HepG2 (cell line): ENCODE results near the gene PPP4R4. TPM values are rescaled to one million over a fixed set of nuclear protein-coding genes. Genes with fewer than 3 reads are reported as not detected.
A peak's percentile ranks its signal among the peaks of the same experiment; 100 is the strongest.

Source experiments
- CHD2 ChIP-seq: IDR thresholded peaks from 2 replicates; pipeline ENCODE4 v1.6.1; 2011; ENCODE audit warnings: low read depth, low read length, improper control_type of control experiment
- GATA4 ChIP-seq: sonication (generic); IDR thresholded peaks from 2 replicates; pipeline ENCODE4 v1.6.1; 2016; ENCODE audit warnings: antibody characterized with exemption, low read depth, borderline replicate concordance
- IRX3 ChIP-seq: sonication (generic); formaldehyde crosslinking; IDR thresholded peaks from 2 replicates; pipeline ENCODE4 v1.8.1; 2023; ENCODE audit warnings: mild to moderate bottlenecking, low read depth, missing genetic modification reagents, borderline replicate concordance
- KDM1A ChIP-seq: IDR thresholded peaks from 2 replicates; pipeline ENCODE4 v1.6.1; 2016; ENCODE audit warnings: missing compliant biosample characterization
- MBNL3 ChIP-seq: fragments of 250-450 bp; sonication (Bioruptor Pico); conservative IDR thresholded peaks from 2 replicates; pipeline ENCODE4 v1.8.0; 2022; ENCODE audit warnings: mild to moderate bottlenecking, inconsistent platforms
- MIER3 ChIP-seq: IDR thresholded peaks from 2 replicates; pipeline ENCODE4 v1.6.1; 2016; ENCODE audit warnings: missing compliant biosample characterization, borderline replicate concordance
- MYC ChIP-seq: sonication (generic); formaldehyde crosslinking; IDR thresholded peaks from 2 replicates; pipeline ENCODE4 v1.9.0; 2021; ENCODE audit warnings: missing genetic modification reagents, borderline replicate concordance
- NBN ChIP-seq: fragments of 450-650 bp; conservative IDR thresholded peaks from 2 replicates; pipeline ENCODE4 v1.6.1; 2017
- NFIC ChIP-seq: IDR thresholded peaks from 2 replicates; pipeline ENCODE4 v1.6.1; 2012; ENCODE audit warnings: mild to moderate bottlenecking, low read length, inconsistent platforms
- SNAPC2 ChIP-seq: sonication (generic); formaldehyde crosslinking; IDR thresholded peaks from 2 replicates; pipeline ENCODE4 v1.8.1; 2022; ENCODE audit warnings: mild to moderate bottlenecking, missing genetic modification reagents
- SPEN ChIP-seq: sonication (generic); formaldehyde crosslinking; IDR thresholded peaks from 2 replicates; pipeline ENCODE4 v1.5.1; 2020; ENCODE audit warnings: low read depth, mild to moderate bottlenecking, missing genetic modification reagents
- ZBTB26 ChIP-seq: IDR thresholded peaks from 2 replicates; pipeline ENCODE4 v1.6.1; 2016; ENCODE audit warnings: missing compliant biosample characterization, missing genetic modification reagents, borderline replicate concordance
- ZBTB37 ChIP-seq: sonication (generic); formaldehyde crosslinking; IDR thresholded peaks from 2 replicates; pipeline ENCODE4 v1.4.0; 2020; ENCODE audit warnings: mild to moderate bottlenecking, missing genetic modification reagents
- ZMAT3 ChIP-seq: sonication (generic); formaldehyde crosslinking; conservative IDR thresholded peaks from 2 replicates; pipeline ENCODE4 v1.7.0; 2021; ENCODE audit warnings: missing genetic modification reagents
- ZNF17 ChIP-seq: sonication (generic); formaldehyde crosslinking; IDR thresholded peaks from 2 replicates; pipeline ENCODE4 v1.5.0; 2020; ENCODE audit warnings: mild to moderate bottlenecking, missing genetic modification reagents
- ZNF30 ChIP-seq: sonication (generic); formaldehyde crosslinking; IDR thresholded peaks from 2 replicates; pipeline ENCODE4 v1.5.0; 2020; ENCODE audit warnings: mild to moderate bottlenecking, missing genetic modification reagents
- ZNF329 ChIP-seq: sonication (generic); formaldehyde crosslinking; IDR thresholded peaks from 2 replicates; pipeline ENCODE4 v1.9.0; 2021; ENCODE audit warnings: low read depth, mild to moderate bottlenecking, missing genetic modification reagents
- ZNF343 ChIP-seq: sonication (generic); formaldehyde crosslinking; IDR thresholded peaks from 2 replicates; pipeline ENCODE4 v1.4.0; 2020; ENCODE audit warnings: mild to moderate bottlenecking, missing genetic modification reagents
- ZNF367 ChIP-seq: sonication (generic); formaldehyde crosslinking; IDR thresholded peaks from 2 replicates; pipeline ENCODE4 v1.4.0; 2020; ENCODE audit warnings: missing genetic modification reagents, borderline replicate concordance
- ZNF879 ChIP-seq: sonication (generic); formaldehyde crosslinking; IDR thresholded peaks from 2 replicates; pipeline ENCODE4 v1.8.1; 2023; ENCODE audit warnings: missing genetic modification reagents
- ZNF883 ChIP-seq: sonication (generic); formaldehyde crosslinking; IDR thresholded peaks from 2 replicates; pipeline ENCODE4 v1.5.1; 2020; ENCODE audit warnings: mild to moderate bottlenecking, missing genetic modification reagents; ENCODE audit errors: not compliant biosample characterization
- ZXDC ChIP-seq: sonication (generic); formaldehyde crosslinking; IDR thresholded peaks from 2 replicates; pipeline ENCODE4 v1.5.0; 2020; ENCODE audit warnings: mild to moderate bottlenecking, missing genetic modification reagents
- polyA plus RNA-seq, 8 experiments: library from polyadenylated mRNA; depleted of rRNA in 3 of 8; stranded (reverse) in 7 of 8; unstranded in 1 of 8; fragments of >200 nt; fragmentation: Illumina TruSeq in 4 of 8; extraction: Trizol in 4 of 8; gene quantifications; 2 replicates each; pipeline versions ENCODE4 v1.2.1 to v1.2.3, GENCODE V29; 2011 to 2016; ENCODE audit warnings: low read depth in 4 of 8, missing spikeins in 1 of 8, mixed read lengths in 1 of 8; ENCODE audit not compliant: insufficient read depth in 1 of 8
- total RNA-seq, 5 experiments: library from RNA; depleted of rRNA; stranded (reverse); fragments of >200 nt; fragmentation: Illumina TruSeq; extraction: Trizol; gene quantifications; 2 replicates each; pipeline ENCODE4 v1.2.3, GENCODE V29; 2016; ENCODE audit warnings: low read depth in 1 of 5
- TF ChIP-seq, protein P1 (sequence below): IDR thresholded peaks from 2 replicates; pipeline ENCODE4 v1.6.1; 2012; ENCODE audit warnings: low read depth, low read length, improper control_type of control experiment

Gene PPP4R4
- total and polyA plus RNA-seq, 2 of the 13 experiments (the other 11 are each of a cell fraction or from before 2014, with no cell fraction given) = 9.5 to 19.8 TPM

GRCh38 chr14:94322648-94323570 is 148.8 kb downstream of the PPP4R4 start, which contains the start of gene SERPINA6 (continued):
- TF ChIP-seq ZBTB26 (no peak; the same call in 1 of the 2 replicates), ZNF879 (CRISPR knock-in tag) (no peak), GATA4 (peak; percentile 76; the same call in 1 of the 2 replicates), ZMAT3 (CRISPR knock-in tag) (peak; percentile 76; the same call in 1 of the 2 replicates), ZNF367 (CRISPR knock-in tag) (no peak), SPEN (peak; percentile 16; the same call in 1 of the 2 replicates), CHD2 (no peak), MBNL3 (no peak), KDM1A (CRISPR knock-in tag) (no peak), IRX3 (CRISPR knock-in tag) (peak; percentile 78; the same call in 1 of the 2 replicates), ZNF17 (CRISPR knock-in tag) (no peak), SNAPC2 (CRISPR knock-in tag) (no peak), MIER3 (no peak; the same call in 1 of the 2 replicates), ZBTB37 (peak; percentile 16; the same call in 1 of the 2 replicates), ZXDC (no peak), ZNF30 (CRISPR knock-in tag) (no peak), ZNF883 (CRISPR knock-in tag) (no peak), NFIC (0 out of 2 replicates have a peak, but pooled peaks have one; percentile 43), ZNF329 (CRISPR knock-in tag) (peak; percentile 67; the same call in 1 of the 2 replicates), MYC (CRISPR knock-in tag) (no peak), NBN (no peak), ZNF343 (CRISPR knock-in tag) (0 out of 2 replicates have a peak, but pooled peaks have one; percentile 18)
- TF ChIP-seq, protein P1, sequence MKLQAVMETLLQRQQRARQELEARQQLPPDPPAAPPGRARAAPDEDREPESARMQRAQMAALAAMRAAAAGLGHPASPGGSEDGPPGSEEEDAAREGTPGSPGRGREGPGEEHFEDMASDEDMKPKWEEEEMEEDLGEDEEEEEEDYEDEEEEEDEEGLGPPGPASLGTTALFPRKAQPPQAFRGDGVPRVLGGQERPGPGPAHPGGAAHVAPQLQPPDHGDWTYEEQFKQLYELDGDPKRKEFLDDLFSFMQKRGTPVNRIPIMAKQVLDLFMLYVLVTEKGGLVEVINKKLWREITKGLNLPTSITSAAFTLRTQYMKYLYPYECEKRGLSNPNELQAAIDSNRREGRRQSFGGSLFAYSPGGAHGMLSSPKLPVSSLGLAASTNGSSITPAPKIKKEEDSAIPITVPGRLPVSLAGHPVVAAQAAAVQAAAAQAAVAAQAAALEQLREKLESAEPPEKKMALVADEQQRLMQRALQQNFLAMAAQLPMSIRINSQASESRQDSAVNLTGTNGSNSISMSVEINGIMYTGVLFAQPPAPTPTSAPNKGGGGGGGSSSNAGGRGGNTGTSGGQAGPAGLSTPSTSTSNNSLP = peak; percentile 3; the same call in 1 of the 2 replicates
